Left cardiac atrium (tissue), 4 donors: Measurements from ENCODE around the gene OPCML. TPM values are rescaled to one million over a fixed set of nuclear protein-coding genes. Genes with fewer than 3 reads are reported as not detected.

Source experiments
- ATAC-seq, 2 donors: fragments of 200-7000 bp; cut with Tn5 transposase; one replicate each; pipeline ENCODE4 v1.9.1; 2020; ENCODE audit warnings: mild to moderate bottlenecking in 2 of 2, moderate library complexity in 2 of 2
- DNase-seq: peaks from one replicate; pipeline ENCODE4 v3.0.0-alpha.2; 2020
- intact Hi-C, 2 donors: fragments of 100-400 bp; cut with DNase I; formaldehyde crosslinking; loops; one replicate each; pipeline versions ENCODE4 v1.14.1 to v1.15.1; 2022 to 2023
- total RNA-seq, 2 donors: library from RNA; stranded (reverse); fragmentation: NEBNext Ultra II Directional; extraction: Animal tissue kit (Norgen Biotek cat#: 25700); gene quantifications; one replicate each; pipeline ENCODE4 v1.2.1, GENCODE V29; 2021
- donor health status: DM: no; HTN: yes; CAD: no.
- donor health status: DM: no; HTN: yes; CAD: no; lungs with severe emphysema.
- donor health status: DM: yes; HTN: yes; CAD: no.
- donor health status: Dilated cardiomyopathy.

OPCML gene
- total RNA-seq, 2 donors from 2014 or later, result 0.76 TPM; not detected in 1

GRCh38 chr11:132840660-132841059 is 691.6 kb downstream of the OPCML start:
- intact Hi-C loops, result no loop called here
- DNase-seq, result no peak
- no peak for ATAC-seq

DNA sequence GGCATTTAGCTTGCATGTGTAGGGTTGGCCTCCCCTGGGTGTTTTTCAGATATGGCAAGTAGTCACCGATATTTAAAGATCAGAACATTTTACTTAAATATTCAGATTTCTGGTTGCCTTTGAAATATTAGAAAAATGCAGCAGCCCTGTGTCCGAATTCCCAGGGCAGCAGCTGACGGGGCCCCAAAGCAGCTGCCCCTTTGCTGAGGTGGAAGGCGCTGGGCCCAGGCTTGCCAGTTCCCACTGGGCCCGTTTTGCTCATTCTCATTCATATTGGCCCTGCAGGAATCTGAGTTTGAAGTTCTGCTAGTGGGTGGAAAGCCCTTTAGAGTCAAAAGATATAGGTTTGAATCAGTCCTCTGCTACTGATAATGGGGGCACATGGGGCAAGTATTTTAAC is 692.1 kb downstream of the OPCML start:
- ATAC-seq (no peak), DNase-seq (no peak)
- intact Hi-C loops, result no loop called here

GRCh38 chr11:132839236-132839945 is 692.9 kb downstream of the OPCML start:
- intact Hi-C loops, result no loop called here
- DNase-seq, result no peak
- ATAC-seq, result no peak

- no peak for ATAC-seq
- intact Hi-C loops, result no loop called here
- DNase-seq, result no peak
Measured at GRCh38 chr11:132838627-132839026, 693.7 kb downstream of the OPCML start.

GRCh38 chr11:132831272-132831671 is 701.0 kb downstream of the OPCML start:
- intact Hi-C loops, result no loop called here
- ATAC-seq (no peak), DNase-seq (no peak)

DNA sequence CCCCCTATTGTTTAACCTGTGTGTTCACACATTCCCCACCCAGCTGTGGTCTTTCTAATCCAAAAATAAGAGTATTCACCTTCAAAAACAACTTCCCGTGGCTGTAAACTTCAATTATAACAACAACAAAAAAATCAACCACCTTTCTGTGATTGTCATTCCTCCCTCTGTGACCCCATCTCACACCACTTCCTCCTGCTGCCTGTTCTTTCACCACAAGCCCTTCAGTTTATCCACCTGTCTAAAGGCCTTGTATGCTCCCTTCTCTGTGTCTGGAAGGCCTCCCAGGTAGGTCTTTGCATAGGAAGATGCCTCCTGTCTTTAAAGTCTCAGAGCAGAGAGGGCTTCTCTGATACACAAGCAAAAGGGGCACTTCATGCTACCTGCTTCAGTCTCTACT is 707.7 kb downstream of the OPCML start:
- intact Hi-C loops, result no loop called here

DNA sequence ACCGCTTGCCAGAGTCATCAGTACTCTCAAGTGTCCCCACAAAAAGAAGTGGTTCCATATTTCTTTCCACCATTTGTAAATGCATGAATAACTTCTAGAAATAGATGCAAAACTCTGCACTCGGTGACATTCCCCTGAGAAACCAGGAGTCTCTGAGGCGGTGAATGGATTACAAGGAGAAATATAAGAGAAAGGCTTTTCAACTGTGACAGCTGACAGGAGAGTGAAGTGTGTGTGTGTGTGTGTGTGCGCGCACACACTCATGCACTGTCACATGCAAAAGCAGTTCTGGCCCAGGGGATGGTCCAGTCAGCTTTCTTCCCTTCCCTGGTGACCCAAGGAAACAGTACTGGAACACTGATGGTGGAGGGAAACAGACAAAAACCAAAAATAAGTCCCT is 710.0 kb downstream of the OPCML start:
- no peak for ATAC-seq
- DNase-seq, result no peak
- intact Hi-C loops, result no loop called here

More for the DNA sequence above, 707.7 kb downstream of the OPCML start:
- no peak for ATAC-seq
- DNase-seq, result no peak

GRCh38 chr11:132821499-132821898 is 710.8 kb downstream of the OPCML start:
- intact Hi-C loops, result no loop called here
- no peak for DNase-seq
- ATAC-seq, result no peak

DNA sequence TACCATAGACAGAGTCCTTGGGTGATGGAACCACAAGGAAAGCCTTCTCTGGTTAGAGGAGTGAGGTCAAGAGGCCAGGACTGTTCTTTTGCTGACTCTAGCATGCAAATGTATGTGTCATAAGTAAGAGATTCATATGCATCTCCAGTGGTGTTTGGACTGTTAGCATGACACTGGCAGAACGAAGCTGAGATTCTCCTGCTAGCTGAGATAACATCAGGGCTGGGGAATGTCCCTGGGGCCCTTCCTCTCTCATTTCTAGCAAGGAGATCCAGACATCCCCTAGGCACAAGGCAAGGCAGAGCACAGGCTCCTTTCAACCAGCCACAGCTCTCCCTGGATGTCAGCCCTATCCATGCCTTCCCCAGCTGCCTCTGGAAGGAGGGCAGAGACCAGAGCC is 711.3 kb downstream of the OPCML start:
- intact Hi-C loops, result no loop called here
- ATAC-seq, result no peak
- no peak for DNase-seq

DNA sequence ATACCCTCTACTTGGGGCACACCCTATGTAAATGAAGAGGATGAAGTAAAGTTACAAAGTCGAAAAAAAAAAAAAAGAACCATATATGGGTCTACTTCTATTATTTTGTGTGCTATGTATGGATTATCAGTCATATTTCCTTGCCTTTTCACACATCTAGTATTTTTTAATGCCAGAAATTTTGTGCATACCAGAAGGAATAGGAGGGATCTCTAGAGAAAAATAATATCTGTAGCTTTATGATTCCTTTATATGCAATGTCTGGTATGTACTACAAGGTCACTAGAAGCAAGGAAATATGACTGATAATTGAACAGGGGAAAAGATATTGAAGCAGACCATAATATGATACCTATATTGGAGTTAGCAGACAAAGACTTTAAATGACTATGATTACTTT is 713.4 kb downstream of the OPCML start:
- intact Hi-C loops, result no loop called here
- DNase-seq (no peak), ATAC-seq (no peak)

DNA sequence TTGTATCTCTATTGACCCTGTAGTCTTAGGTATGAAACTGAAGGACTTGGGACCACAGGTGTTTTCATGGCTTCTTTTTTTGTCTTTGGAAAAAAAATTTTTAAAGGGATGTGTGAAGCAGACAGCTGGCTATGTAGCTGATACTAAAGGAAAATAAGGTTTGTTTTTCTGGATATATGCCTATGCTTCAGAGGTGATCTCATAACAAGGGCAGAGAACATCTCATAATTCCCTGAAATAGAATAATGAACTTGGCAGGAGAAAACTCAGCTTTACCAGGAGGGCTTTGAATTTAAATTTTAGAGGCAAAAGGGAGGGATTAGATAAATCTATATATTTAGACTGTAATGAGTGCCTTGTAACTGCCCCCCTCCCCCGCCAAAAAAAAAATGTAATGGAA is 714.9 kb downstream of the OPCML start:
- ATAC-seq, result no peak
- intact Hi-C loops, result no loop called here

DNA sequence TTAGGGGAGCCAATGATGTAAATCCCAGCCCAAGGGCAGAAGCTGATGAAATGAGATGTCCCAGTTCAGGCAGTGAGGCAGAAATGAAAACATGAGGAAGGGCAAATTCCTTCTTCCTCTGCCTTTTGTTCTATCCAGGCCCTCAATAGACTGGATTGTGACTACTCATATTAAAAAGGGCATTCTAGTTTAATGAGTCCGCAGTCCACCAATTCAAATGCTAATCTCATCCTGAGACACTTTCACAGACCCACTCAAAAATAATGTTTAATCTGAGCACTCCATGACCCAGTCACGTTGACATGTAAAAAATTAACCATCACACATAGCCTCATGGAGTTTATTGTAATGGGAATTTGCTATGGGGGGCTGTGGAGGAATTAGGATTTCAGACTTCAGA is 717.9 kb downstream of the OPCML start:
- intact Hi-C loops, result no loop called here
- no peak for ATAC-seq
- DNase-seq, result no peak

More for the DNA sequence above, 714.9 kb downstream of the OPCML start:
- no peak for DNase-seq

DNA sequence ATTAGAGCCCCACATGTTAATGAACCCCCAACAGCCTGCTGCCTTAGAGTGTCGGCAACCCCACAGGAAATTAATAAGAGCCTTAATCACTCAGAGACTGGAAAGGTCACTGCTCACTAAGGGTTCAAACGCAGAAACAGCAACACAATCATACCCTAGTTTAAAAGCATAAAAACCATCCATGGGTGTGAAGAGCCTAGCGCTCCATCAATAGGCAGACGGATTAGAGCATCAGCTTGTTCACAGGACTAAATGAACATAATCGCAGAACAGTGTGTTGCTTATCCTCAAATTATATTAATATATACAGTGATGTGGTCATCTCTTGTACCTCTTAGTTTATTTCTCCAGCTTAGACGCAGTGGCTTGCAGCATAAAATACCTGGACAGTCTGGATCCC is 720.7 kb downstream of the OPCML start:
- DNase-seq (no peak), ATAC-seq (no peak)
- intact Hi-C loops, result no loop called here

GRCh38 chr11:132809070-132809469 is 723.2 kb downstream of the OPCML start:
- intact Hi-C loops, result no loop called here
- no peak for ATAC-seq
- no peak for DNase-seq

- intact Hi-C loops, result no loop called here
- no peak for DNase-seq
- ATAC-seq, result no peak
Measured at GRCh38 chr11:132804258-132804657, 728.0 kb downstream of the OPCML start.

GRCh38 chr11:132803436-132803835 is 728.9 kb downstream of the OPCML start:
- ATAC-seq (no peak), DNase-seq (no peak)
- intact Hi-C loops, result no loop called here

- ATAC-seq, result no peak
- DNase-seq, result no peak
- intact Hi-C loops, result no loop called here
Measured at GRCh38 chr11:132802947-132803346, 729.4 kb downstream of the OPCML start.

DNA sequence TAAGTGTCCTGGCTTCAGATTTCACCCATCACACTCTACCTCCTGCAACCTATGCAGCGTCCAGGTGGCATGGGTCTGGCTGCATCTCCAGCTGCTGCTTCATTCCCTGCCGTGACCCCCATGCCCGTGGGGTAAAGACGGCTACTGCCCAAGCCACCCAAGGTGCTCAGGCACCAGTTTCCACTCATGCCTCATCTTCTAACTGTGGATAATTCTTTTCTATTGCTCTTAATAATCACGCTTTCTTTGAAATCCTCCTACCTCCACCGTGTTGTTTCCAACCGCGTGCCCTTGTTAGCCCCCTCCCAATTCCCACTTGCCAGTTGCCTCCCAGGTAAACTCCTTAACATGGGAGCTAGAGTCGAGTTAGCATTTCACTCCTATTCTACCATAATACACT is 738.5 kb downstream of the OPCML start:
- no peak for ATAC-seq
- intact Hi-C loops, result no loop called here
- DNase-seq, result no peak

DNA sequence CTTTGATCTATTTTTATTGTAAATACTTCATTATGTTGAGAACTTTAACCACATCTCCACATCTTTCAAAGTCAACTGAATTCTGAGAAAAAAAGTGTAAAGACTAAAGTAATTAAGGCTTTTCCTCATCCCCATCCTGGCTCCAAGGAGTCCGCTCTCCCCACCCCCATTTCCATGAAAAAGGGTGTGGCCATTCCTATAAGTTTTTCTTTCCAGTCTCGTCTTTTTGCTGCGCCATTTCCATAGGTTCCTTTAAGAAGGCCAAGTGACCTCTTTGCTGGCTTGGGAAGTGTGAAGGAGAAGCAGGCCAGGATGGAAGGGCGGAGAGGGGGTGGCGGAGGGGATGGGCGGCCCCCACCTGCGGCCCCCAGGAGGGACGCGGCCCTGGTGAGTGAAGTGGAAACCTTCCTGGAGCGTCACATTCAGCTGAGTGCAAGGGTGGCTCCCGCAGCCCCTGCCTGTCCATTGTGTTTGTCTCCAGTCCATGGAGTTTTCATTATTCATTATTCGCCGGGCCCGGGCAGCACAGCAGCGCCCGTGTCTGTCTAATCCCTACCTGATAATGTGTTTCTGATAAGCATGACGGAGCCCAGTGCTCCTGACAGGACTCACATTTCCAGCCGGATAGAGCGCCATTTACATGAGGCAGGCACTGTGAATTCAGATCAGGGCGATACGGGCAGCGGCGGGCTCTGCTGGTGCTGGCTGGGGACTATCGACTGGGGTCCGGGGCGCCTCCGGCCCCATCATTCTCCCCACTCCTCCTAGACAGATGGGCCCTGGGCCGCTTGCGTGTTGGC is 739.8 kb downstream of the OPCML start:
- DNase-seq (no peak), ATAC-seq (peak in 1 of 2 donors; percentile 39)
- intact Hi-C loops, result no loop called here

DNA sequence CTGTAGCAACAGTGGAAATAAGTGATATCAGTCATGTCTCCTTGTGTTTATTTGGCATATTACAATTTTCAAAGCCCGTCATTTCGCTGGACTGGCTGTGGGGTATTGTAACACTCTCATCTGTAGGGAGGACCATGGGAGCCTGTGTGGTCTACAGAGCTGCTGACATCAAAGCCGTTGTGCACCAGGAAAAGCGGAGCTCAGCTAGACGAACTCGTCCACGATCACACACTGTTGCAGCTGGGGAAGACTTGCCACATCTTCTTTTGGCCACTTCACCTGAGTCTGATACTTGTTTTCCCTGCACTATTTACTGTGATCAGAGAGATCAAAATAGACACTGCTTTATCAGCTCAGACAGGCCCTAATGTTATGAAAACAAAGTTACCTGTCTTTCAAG is 741.3 kb downstream of the OPCML start:
- intact Hi-C loops, result no loop called here
- DNase-seq (no peak), ATAC-seq (no peak)

DNA sequence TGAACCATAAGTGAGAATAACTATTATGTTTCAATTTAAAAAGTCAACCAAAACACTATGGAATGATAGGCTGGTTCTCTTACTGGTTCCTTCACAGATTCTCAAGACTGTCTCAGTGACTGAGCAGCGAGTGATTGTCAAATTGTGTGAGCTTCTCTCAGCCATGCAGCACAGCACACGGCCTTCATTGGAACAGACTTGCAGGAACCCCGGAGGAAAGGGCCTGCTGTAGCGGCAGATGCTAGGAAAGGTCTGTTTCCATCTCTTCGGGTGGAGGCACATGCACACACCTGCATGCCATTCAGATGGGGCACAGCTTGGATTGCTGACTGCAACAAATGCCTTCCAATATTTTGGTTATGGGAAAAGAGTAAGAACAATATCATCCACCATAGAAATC is 741.8 kb downstream of the OPCML start:
- intact Hi-C loops, result no loop called here
- no peak for ATAC-seq
- DNase-seq, result no peak
